Germinal center (tissue), 1 donor: ENCODE data around the gene GDAP1L1.
"Not testable (repeated sequence)": the region's sequence is repeated elsewhere in the genome, so short reads cannot be mapped to it uniquely, and the experiment has no call there.

Experiments
- DNase-seq: peaks from one replicate; pipeline ENCODE4 v3.0.0; 2012; ENCODE audit warnings: mixed read lengths, low spot score

The GDAP1L1 gene

DNA sequence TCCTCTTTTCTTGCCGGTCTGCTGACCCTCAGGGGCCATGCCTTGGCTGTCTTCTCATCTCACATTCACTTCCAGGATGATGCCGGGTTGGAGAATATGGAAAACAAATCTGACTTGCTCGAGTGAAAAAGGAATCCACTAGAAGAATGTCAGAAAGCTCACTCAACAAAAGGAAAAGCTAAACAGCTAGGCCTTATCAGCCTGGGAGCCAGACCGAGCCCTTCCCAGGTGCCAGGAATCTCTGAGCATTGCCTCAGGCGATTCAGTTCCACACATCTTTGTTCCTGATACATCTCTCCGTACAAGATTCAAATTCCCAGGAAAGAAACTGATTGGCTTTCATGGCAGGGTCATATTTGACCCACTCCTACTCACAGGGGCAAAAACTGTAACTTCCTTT is 27.3 kb upstream of the GDAP1L1 start:
- DNase-seq, result no peak

- no peak for DNase-seq
These were observed 25.6 kb upstream of the GDAP1L1 start for GRCh38 chr20:44221368-44221954.

GRCh38 chr20:44222027-44222426 is 25.1 kb upstream of the GDAP1L1 start:
- no peak for DNase-seq

DNA sequence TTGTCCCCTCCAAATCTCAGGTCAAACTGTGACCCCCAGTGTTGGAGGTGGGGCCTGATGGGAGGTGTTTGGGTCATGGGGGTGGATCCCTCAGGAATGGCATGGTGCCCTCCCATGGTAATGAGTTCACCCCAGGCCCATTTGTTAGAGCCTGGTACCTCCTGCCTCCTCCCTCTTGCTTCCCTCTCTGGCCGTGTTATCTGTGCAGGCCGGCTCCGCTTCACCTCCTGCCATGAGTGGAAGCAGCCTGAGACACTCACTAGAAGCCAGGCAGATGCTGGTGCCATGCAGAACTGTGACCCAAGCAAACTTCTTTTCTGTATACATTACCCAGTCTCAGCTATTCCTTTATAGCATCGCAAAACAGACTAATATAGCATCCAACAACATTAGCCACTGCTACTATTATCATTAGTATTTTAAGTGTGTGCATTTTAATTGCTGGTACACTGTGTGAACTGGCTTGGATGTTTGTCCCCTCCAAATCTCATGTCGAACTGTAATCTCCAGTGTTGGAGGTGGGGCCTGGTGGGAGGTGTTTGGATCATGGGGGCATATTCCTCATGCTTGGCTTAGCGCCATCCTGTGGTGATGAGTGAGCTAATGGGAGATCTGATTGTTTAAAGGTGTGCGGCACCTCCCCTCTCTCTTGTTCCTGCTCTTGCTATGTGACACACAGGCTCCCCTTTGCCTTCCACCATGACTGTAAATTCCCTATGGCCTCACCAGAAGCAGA is 24.3 kb upstream of the GDAP1L1 start:
- DNase-seq, result no peak

DNA sequence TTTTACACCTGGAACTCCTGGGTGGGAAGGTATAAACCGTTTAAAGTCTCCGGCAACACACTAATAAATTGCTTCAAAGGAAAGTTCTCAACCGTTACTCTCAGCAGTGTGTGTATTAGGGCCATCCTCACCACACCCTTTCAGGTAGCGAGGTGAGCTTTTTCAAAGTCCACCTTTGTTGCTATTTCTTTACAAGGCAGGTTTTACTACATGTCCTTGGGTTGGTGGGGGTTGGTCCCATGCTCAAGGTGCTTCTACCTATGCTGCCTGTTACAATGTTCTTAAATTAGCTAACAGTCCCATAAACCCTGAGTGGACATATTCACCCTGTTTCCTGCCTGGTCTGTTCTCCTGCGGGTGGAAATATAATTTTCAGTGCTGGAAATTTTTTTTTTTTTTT is 23.4 kb upstream of the GDAP1L1 start:
- no peak for DNase-seq

DNA sequence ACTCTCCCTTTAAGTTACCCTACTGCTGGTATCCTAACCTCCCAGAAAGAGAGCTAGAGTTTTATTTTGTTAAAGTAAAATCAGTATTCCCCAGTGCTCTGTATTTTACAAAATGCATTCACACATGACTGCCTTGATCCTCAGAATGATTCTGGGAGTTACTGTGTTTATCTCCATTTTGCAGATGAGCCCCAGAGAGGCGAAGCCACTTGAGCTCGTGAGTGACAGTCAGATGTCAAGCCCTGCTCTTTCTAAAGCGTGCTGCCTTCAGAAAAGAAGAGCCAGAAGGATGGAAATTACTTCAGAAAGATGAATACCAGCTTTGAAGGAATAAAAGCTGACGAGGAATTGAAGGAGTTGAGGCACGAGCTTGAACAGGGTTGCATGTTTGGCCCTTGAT is 22.5 kb upstream of the GDAP1L1 start:
- DNase-seq, result no peak

- DNase-seq, result no peak
These were observed 18.4 kb upstream of the GDAP1L1 start for GRCh38 chr20:44228465-44229258.

GRCh38 chr20:44231193-44231592 is 15.9 kb upstream of the GDAP1L1 start:
- DNase-seq, result no peak

GRCh38 chr20:44231713-44232468 is 15.2 kb upstream of the GDAP1L1 start:
- DNase-seq, result no peak

- DNase-seq, result not testable (repeated sequence)
These were observed 14.6 kb upstream of the GDAP1L1 start for GRCh38 chr20:44232469-44232856.

DNA sequence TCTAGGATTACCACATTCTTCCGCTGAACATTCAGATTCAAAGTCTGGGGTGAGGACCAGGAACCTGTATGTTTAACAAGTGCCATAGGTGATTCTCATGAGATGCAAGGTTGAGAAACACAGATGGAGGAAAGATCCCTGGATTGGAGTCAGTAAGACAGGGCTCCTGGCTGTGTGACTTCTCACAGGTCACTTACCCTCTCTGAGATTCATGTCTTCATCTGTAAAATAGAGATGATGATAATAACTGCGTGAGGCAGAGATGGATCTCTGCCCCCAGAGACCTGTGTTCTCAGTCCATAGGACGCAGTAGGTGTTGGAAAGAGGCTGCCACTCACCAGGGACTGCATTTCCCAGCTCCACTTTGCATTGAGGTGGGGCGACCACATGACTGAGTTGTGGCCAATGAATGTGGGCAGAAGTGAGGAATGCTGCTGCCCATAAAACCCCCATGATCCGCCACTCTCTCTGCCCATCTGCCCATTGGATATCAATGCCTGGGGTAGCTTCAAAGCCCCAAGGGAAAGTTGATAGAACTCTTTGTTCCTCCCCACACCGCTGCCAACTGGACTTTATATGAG is 13.6 kb upstream of the GDAP1L1 start:
- no peak for DNase-seq

DNA sequence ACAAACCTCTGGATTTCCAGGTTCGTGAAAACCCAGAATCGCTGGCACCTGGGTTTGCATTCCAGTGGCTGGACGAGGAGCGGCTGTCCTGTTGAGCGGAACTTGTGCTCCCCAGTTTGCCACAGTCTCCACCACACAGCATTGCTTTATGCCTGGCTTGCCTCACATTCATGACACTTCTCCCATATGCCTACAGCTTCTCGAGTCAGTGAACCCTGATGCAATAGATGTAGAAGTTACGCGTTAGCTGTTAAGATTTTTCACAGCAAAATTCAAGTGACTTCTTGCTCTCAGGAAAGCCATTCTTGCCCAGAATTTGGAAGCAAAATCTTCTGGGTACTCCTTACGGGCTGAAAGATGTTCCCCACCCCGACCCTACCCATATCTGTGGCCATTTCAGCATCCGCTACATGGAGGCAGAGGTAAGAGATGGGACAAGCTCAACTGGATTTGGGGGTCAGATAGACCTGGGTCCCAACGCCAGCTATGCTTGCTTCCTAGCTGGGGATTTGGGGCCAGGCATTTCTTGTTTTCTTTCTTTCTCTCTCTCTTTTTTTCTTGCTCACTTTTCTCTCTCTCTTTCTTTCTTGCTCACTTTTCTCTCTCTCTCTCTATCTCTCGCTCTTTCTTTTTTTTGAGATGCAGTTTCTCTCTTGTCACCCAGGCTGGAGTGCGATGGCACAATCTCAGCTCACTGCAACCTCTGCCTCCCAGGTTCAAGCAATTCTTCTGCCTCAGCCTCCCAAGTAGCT is 12.4 kb upstream of the GDAP1L1 start:
- DNase-seq, result no peak

DNA sequence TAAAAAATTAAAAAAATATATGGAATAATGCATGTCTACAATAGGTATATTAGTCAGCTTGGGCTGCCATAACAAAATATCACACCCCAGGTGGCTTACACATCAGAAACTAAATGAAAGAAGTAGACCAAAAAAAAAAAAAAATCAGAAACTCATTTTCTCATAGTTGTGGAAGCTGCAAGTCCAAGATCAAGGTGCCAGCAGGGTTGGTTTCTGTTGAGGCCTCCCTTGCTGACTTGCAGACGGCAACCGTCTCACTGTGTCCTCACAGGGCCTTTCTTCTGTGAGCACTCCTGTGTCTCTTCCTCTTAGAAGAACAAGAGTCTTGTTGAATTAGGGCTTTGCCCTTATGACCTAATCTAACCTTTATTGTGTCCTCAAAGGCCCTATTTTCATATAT is 11.4 kb upstream of the GDAP1L1 start:
- no peak for DNase-seq

DNA sequence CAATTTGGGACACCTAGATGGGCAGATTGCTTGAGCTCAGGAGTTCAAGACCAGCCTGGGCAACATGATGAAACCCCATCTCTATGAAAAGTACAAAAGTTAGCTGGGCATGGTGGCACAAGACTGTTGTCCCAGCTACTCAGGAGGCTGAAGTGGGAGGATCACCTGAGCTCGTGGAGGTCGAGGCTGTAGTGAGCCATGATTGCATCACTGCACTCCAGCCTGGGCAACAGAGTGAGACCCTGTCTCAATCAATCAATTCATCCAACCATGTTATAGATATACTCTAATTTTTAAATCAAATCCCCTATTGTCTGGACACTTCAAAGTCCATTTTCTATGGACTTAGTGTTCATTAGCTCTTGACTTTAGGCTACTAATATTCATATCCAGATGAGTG is 10.3 kb upstream of the GDAP1L1 start:
- not testable (repeated sequence) for DNase-seq

DNA sequence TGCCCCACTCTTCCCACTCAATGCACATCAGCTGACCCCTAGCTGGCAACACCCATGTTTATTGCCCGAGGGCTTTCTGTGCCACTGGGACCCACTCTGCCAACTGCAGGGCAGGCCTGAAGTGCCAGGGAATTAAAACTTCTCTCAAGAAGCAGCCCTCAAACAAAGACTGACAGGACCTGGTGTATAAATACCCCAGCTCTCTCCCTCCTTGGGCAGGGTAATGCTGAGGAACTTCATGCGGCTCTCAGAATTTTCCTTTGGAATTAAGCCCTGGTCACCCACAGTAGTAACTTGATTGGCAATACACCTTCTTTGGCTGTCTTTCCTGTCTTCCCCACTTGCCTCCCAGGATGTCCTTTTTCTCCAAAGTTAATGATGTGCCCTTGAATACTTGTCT is 5.3 kb upstream of the GDAP1L1 start:
- no peak for DNase-seq

DNA sequence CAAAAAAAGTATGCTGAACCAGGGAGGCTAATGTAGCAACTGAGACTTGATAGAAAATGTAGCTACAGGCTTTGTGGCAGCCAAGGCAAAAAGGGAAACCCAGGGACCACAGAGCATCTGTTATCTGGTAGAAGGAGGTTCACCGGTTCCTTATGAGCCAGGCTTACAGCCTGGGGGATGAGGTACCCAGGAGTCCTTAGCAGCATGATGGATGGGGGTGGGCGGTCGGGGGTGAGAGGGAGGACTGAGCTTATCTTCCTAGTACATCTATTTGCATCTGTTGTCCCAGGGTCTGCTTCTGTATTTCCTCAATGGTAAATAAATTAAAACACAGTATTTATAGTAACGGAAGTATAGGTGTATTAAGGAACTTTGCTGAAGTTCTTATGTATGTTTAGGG is 1.1 kb upstream of the GDAP1L1 start:
- no peak for DNase-seq

DNA sequence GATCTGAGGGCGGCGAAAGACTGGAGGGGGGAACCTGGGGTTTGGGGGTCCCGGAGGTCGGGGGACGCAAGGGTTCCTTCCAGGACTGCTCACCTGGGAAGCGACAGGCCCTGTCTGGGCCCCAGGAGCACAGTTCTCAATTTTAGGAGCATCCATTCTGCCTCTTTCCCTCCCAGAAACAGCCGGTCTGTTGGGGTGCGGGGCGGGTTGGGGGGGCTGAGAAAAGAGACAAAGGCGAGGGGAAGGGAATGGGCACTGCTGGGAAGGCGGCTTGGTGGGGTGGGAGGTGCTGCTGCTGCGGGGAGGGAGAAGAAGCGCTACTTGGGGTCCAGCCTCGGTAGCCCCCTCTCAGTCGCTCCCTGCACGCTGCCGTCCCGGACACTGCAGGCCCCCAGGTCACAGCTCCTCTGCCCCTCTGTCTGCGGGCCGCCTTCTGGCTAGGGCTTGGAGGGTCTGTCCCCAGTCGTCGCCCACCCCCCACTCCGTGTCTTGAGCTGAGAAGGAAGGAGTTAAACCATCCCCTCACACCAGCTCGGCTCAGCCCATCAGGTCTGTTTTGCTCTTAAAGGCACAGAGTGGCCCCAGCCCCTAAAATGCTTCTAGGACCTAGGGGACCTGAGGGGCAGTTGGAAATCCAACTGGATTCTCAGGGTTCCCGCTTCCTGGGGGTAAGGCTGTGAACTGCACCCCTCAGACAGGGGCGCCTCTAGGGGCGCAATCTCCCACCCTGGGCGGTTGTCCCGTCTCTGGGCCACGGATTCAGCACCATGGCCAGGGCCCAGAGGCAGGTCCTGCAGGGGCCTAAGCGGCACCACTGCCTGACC is 690 bp downstream of the GDAP1L1 start:
- DNase-seq, result peak; percentile 52

- no peak for DNase-seq
These were observed 1.3 kb downstream of the GDAP1L1 start for GRCh38 chr20:44248410-44248759.

GRCh38 chr20:44251284-44251683 is 4.2 kb downstream of the GDAP1L1 start:
- DNase-seq, result no peak

DNA sequence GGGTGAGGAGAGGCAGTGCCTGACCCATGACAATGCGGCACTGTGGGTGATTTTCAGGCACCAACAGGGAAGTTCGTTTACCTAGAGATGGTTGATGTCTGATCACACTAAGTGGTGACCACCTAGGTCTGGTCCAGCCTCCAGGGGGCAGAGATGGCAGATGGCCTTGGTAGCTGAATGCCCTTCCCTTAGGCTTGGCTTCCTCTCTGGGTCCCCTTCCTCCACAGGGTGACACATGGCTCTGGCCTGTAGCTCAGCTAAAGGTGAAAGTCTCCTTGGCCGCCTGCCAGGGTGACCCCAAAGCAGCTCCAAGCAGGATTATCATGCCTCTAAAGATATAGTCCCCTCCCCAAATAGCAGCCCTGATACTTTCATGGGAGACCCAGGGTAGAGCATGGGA is 6.4 kb downstream of the GDAP1L1 start:
- DNase-seq, result no peak

DNA sequence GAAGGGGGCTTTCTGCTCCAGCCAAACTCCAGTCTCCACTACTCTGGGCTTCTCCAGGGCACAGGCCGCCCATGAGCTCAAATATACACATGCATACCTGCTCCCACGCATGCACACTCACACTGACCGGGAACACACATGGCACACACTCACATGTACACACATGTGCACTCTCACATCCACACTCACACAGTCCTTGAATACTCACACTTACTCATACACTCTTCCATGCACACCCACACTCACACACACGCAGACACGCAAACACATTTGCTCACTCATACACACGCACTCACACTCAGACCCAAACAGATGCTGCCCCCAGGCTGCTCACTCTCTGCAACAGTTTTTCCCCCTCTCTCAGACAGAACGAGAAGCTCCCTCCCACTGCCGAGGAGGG is 7.0 kb downstream of the GDAP1L1 start:
- DNase-seq, result no peak
